SU-DHL-6 (cell line): ENCODE results near the gene ESYT1.

Experiments used
- H2AFZ ChIP-seq: fragments of 200-600 bp; sonication (generic); 2 replicates; pipeline ENCODE4 v1.6.1; 2014; ENCODE audit warnings: low read depth, mild to moderate bottlenecking, moderate library complexity, mixed read lengths, antibody characterized with exemption, low read length; ENCODE audit not compliant: severe bottlenecking
- H3F3A ChIP-seq: fragments of 200-600 bp; shearing (Covaris generic); 2 replicates; pipeline ENCODE4 v1.6.0; 2016; ENCODE audit warnings: antibody characterized with exemption, mild to moderate bottlenecking; ENCODE audit not compliant: insufficient read depth
- H3K27ac ChIP-seq: fragments of 200-600 bp; sonication (generic); 2 replicates; pipeline ENCODE4 v1.5.1; 2016; ENCODE audit warnings: low read depth, mild to moderate bottlenecking, low read length, moderate library complexity, mixed read lengths
- H3K27me3 ChIP-seq: fragments of 200-600 bp; sonication (generic), shearing (Covaris generic); 2 replicates; pipeline ENCODE4 v1.6.0; 2014; ENCODE audit warnings: mild to moderate bottlenecking, low read length
- H3K36me3 ChIP-seq: fragments of 200-600 bp; sonication (generic); 2 replicates; pipeline ENCODE4 v1.6.1; 2014; ENCODE audit warnings: mild to moderate bottlenecking, low read length, mixed read lengths
- H3K4me2 ChIP-seq: fragments of 300-600, 200-600 bp; shearing (Covaris generic), sonication (generic); 2 replicates; pipeline ENCODE4 v1.6.0; 2014; ENCODE audit warnings: low read length, low read depth, mild to moderate bottlenecking; ENCODE audit not compliant: poor library complexity, severe bottlenecking
- H3K4me3 ChIP-seq: fragments of 200-600 bp; sonication (generic); 2 replicates; pipeline ENCODE4 v1.5.1; 2014; ENCODE audit warnings: antibody characterized with exemption, low read length, mild to moderate bottlenecking, mixed read lengths; ENCODE audit not compliant: insufficient read depth, poor library complexity, severe bottlenecking
- H3K79me2 ChIP-seq: fragments of 200-600 bp; sonication (generic); 2 replicates; pipeline ENCODE4 v1.6.1; 2014; ENCODE audit warnings: mild to moderate bottlenecking, low read length, moderate library complexity; ENCODE audit not compliant: insufficient read depth
- H3K9ac ChIP-seq: fragments of 200-600 bp; sonication (generic); 2 replicates; pipeline ENCODE4 v1.7.0; 2014; ENCODE audit warnings: mild to moderate bottlenecking, low read length
- H3K9me2 ChIP-seq: fragments of 200-600 bp; sonication (generic); replicated peaks from 2 replicates; pipeline ENCODE4 v1.6.1; 2014; ENCODE audit warnings: low read length; ENCODE audit not compliant: insufficient read depth
- H3K9me3 ChIP-seq: fragments of 200-600 bp; sonication (generic); 2 replicates; pipeline ENCODE4 v1.6.1; 2014; ENCODE audit warnings: low read length, mixed read lengths; ENCODE audit not compliant: insufficient read depth
- H4K20me1 ChIP-seq: fragments of 200-600 bp; sonication (generic); 2 replicates; pipeline ENCODE4 v1.6.1; 2014; ENCODE audit warnings: low read depth, mild to moderate bottlenecking, antibody characterized with exemption, low read length, moderate library complexity, mixed read lengths
- CTCF ChIP-seq: fragments of 200-600 bp; sonication (generic); IDR thresholded peaks from one replicate; pipeline ENCODE4 v1.5.1; 2017; ENCODE audit warnings: antibody characterized with exemption, mild to moderate bottlenecking, low read length, moderate library complexity; ENCODE audit not compliant: insufficient read depth, poor library complexity, severe bottlenecking
- EZH2phosphoT487 ChIP-seq: fragments of 200-600 bp; sonication (generic), shearing (Covaris generic); conservative IDR thresholded peaks from 2 replicates; pipeline ENCODE4 v1.6.1; 2018; ENCODE audit warnings: mild to moderate bottlenecking, antibody characterized with exemption, low read length, moderate library complexity, mixed read lengths

The ESYT1 gene

GRCh38 chr12:56103823-56104108, 24.3 kb upstream of the ESYT1 start:
- H3K79me2 ChIP-seq, result peaks cover 40% of the 10 kb centered on the region
- TF ChIP-seq CTCF, result no peak
- no peak for TF ChIP-seq EZH2phosphoT487
- no peaks in the 10 kb centered on the region for H3K27me3 ChIP-seq
- peak overlapping the region; percentile 100 for H3K9ac ChIP-seq
- H3K4me3 ChIP-seq, result peak overlapping the region; percentile 86
- H3K9me2 ChIP-seq, result no peaks in the 10 kb centered on the region
- peaks cover 18% of the 10 kb centered on the region for H3F3A ChIP-seq
- H2AFZ ChIP-seq, result peak overlapping the region; percentile 95
- peak overlapping the region; percentile 84 for H3K4me2 ChIP-seq
- H3K36me3 ChIP-seq, result peaks cover 22% of the 10 kb centered on the region
- H3K9me3 ChIP-seq, result no peaks in the 10 kb centered on the region
- H4K20me1 ChIP-seq, result peaks cover 9% of the 10 kb centered on the region; the same call in 1 of the 2 replicates
- peak overlapping the region; percentile 72 for H3K27ac ChIP-seq

GRCh38 chr12:56104109-56104814, 23.8 kb upstream of the ESYT1 start, which contains the start of gene PA2G4:
Gene PA2G4, plus strand, starts transcription at chr12:56104559. Its CDS starts 179 bp downstream, at chr12:56104738.
- Histone ChIP-seq H2AFZ (peak within 1 kb of the TSS; percentile 95), H3K9me2 (no peaks in the 10 kb centered on the region), H3K9ac (peak within 1 kb of the TSS; percentile 100), H3K27ac (peak within 1 kb of the TSS; percentile 72), H4K20me1 (peaks cover 9% of the 10 kb centered on the region; the same call in 1 of the 2 replicates), H3F3A (peaks cover 18% of the 10 kb centered on the region), H3K4me3 (peak within 1 kb of the TSS; percentile 86), H3K4me2 (peak within 1 kb of the TSS; percentile 84), H3K9me3 (no peaks in the 10 kb centered on the region), H3K36me3 (peaks cover 22% of the 10 kb centered on the region), H3K27me3 (no peaks in the 10 kb centered on the region), H3K79me2 (peaks cover 40% of the 10 kb centered on the region)
- no peak for TF ChIP-seq EZH2phosphoT487
- no peak for TF ChIP-seq CTCF

- Histone ChIP-seq H3K27me3 (no peaks in the 10 kb centered on the region), H3K4me3 (peak overlapping the region; percentile 86), H3F3A (peaks cover 22% of the 10 kb centered on the region), H2AFZ (no peak overlapping the region), H3K79me2 (peaks cover 40% of the 10 kb centered on the region), H3K9me3 (no peaks in the 10 kb centered on the region), H3K27ac (peak overlapping the region; percentile 72), H4K20me1 (peaks cover 9% of the 10 kb centered on the region; the same call in 1 of the 2 replicates), H3K9me2 (no peaks in the 10 kb centered on the region), H3K4me2 (peak overlapping the region; percentile 84), H3K9ac (peak overlapping the region; percentile 100), H3K36me3 (peaks cover 22% of the 10 kb centered on the region)
- TF ChIP-seq CTCF (no peak), EZH2phosphoT487 (no peak)
These were observed 23.1 kb upstream of the ESYT1 start for GRCh38 chr12:56104815-56105608.
